ENCODE data around the gene ACVR1B.

Gene ACVR1B

GRCh38 chr12:52009081-52009751, 57.7 kb downstream of the ACVR1B start:
- no peak overlapping the region for H3K4me3 ChIP-seq (replicated peaks; ENCODE audit: low read depth, low read length)
- TF ChIP-seq CTCF (IDR thresholded peaks at IDR 0.05; ENCODE audit: insufficient read depth, low read length, poor library complexity, severe bottlenecking), result no peak
- no peaks in the 10 kb centered on the region for H3K36me3 ChIP-seq (ENCODE audit: control insufficient read depth, insufficient read depth, low read length)
- no peak for DNase-seq (ENCODE audit: extremely low read depth, insufficient read length)
- peaks cover 8% of the 10 kb centered on the region for H3K27me3 ChIP-seq (replicated peaks; ENCODE audit: control insufficient read depth, insufficient read depth, low read length)

DNA sequence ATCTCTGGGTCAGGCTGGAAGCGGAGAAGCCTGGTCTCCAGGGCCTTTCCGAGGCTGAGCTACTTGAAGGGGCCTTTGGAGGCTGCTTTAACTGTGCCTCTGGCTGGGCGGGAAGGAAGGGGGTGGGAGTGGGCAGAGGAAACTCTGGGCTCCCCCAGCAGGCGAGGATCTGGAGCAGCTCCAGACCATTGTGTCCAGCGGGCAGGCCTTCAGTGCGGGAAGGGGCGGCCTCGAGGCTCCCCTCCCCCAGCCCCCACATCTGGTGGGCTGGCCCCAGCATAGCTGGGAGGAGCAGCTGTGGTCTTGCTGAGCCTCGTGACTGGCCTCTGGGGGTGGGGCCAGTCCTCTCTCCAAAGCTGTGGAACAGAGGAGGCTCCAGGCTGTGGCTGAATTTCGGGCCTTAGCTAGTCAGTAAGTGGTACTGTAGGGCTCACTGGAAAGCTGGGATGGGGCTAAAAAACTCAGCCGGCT, 58.7 kb downstream of the ACVR1B start:
- H3K4me3 ChIP-seq (replicated peaks; ENCODE audit: low read depth, low read length), result no peak overlapping the region
- no peaks in the 10 kb centered on the region for H3K36me3 ChIP-seq (ENCODE audit: control insufficient read depth, insufficient read depth, low read length)
- H3K27me3 ChIP-seq (replicated peaks; ENCODE audit: control insufficient read depth, insufficient read depth, low read length), result peaks cover 8% of the 10 kb centered on the region; the same call in 1 of the 2 replicates
- DNase-seq (ENCODE audit: extremely low read depth, insufficient read length), result no peak
- no peak for TF ChIP-seq CTCF (IDR thresholded peaks at IDR 0.05; ENCODE audit: insufficient read depth, low read length, poor library complexity, severe bottlenecking)

GRCh38 chr12:52010692-52011601, 59.4 kb downstream of the ACVR1B start:
- no peak overlapping the region for H3K4me3 ChIP-seq (replicated peaks; ENCODE audit: low read depth, low read length)
- peaks cover 7% of the 10 kb centered on the region; the same call in 1 of the 2 replicates for H3K27me3 ChIP-seq (replicated peaks; ENCODE audit: control insufficient read depth, insufficient read depth, low read length)

GRCh38 chr12:52011602-52012214, 60.2 kb downstream of the ACVR1B start:
- no peaks in the 10 kb centered on the region for H3K36me3 ChIP-seq (ENCODE audit: control insufficient read depth, insufficient read depth, low read length)
- no peak overlapping the region for H3K4me3 ChIP-seq (replicated peaks; ENCODE audit: low read depth, low read length)
- no peak for DNase-seq (ENCODE audit: extremely low read depth, insufficient read length)
- H3K27me3 ChIP-seq (replicated peaks; ENCODE audit: control insufficient read depth, insufficient read depth, low read length), result peaks cover 3% of the 10 kb centered on the region; the same call in 1 of the 2 replicates
- no peak for TF ChIP-seq CTCF (IDR thresholded peaks at IDR 0.05; ENCODE audit: insufficient read depth, low read length, poor library complexity, severe bottlenecking)

More at GRCh38 chr12:52010692-52011601, 59.4 kb downstream of the ACVR1B start:
- DNase-seq (ENCODE audit: extremely low read depth, insufficient read length), result no peak
- H3K36me3 ChIP-seq (ENCODE audit: control insufficient read depth, insufficient read depth, low read length), result no peaks in the 10 kb centered on the region
- no peak for TF ChIP-seq CTCF (IDR thresholded peaks at IDR 0.05; ENCODE audit: insufficient read depth, low read length, poor library complexity, severe bottlenecking)

GRCh38 chr12:52013626-52014310, 62.3 kb downstream of the ACVR1B start:
- DNase-seq (ENCODE audit: extremely low read depth, insufficient read length), result no peak
- Histone ChIP-seq H3K4me3 (replicated peaks; ENCODE audit: low read depth, low read length) (no peak overlapping the region), H3K27me3 (replicated peaks; ENCODE audit: control insufficient read depth, insufficient read depth, low read length) (no peaks in the 10 kb centered on the region; the same call in none of the 2 replicates), H3K36me3 (ENCODE audit: control insufficient read depth, insufficient read depth, low read length) (no peaks in the 10 kb centered on the region)
- TF ChIP-seq CTCF (IDR thresholded peaks at IDR 0.05; ENCODE audit: insufficient read depth, low read length, poor library complexity, severe bottlenecking), result no peak

All from GM06990 (cell line).